CD4-positive, alpha-beta T cell treated with Interleukin-15 for 4 hours (primary cell): ENCODE data around the gene GZF1.
"Not testable (repeated sequence)": the region's sequence is repeated elsewhere in the genome, so short reads cannot be mapped to it uniquely, and the experiment has no call there.

Experiments used
- DNase-seq: peaks from one replicate; pipeline ENCODE4 v3.0.0-alpha.2; 2020; ENCODE audit warnings: low spot score

The GZF1 gene

GRCh38 chr20:23346002-23346401 is 16.0 kb upstream of the GZF1 start:
- DNase-seq, result no peak

- no peak for DNase-seq
These were observed 14.2 kb upstream of the GZF1 start for GRCh38 chr20:23347791-23348190.

GRCh38 chr20:23348510-23348909 is 13.5 kb upstream of the GZF1 start:
- not testable (repeated sequence) for DNase-seq

GRCh38 chr20:23349338-23350195 is 12.4 kb upstream of the GZF1 start:
- DNase-seq, result peak; percentile 74

GRCh38 chr20:23350196-23350903 is 11.6 kb upstream of the GZF1 start, which contains the start of gene NXT1:
Gene NXT1 (plus strand): TSS chr20:23350791. CDS start chr20:23354042, 3,251 bp downstream.
- DNase-seq, result peak; percentile 98

- peak; percentile 57 for DNase-seq
These were observed 10.8 kb upstream of the GZF1 start for GRCh38 chr20:23350904-23351838.

GRCh38 chr20:23356203-23356602 is 5.8 kb upstream of the GZF1 start:
- DNase-seq, result no peak

- peak; percentile 100 for DNase-seq
These were observed 4.0 kb upstream of the GZF1 start for GRCh38 chr20:23357767-23358562.

GRCh38 chr20:23358563-23358906 is 3.4 kb upstream of the GZF1 start:
- DNase-seq, result no peak

GRCh38 chr20:23358923-23359593 is 2.9 kb upstream of the GZF1 start:
- DNase-seq, result no peak

- no peak for DNase-seq
These were observed 1.5 kb upstream of the GZF1 start for GRCh38 chr20:23360531-23360930.

- peak; percentile 7 for DNase-seq
These were observed 885 bp upstream of the GZF1 start for GRCh38 chr20:23361119-23361475.

GRCh38 chr20:23362392-23363256 is 642 bp downstream of the GZF1 start:
- peak; percentile 25 for DNase-seq

- DNase-seq, result no peak
These were observed 1.3 kb downstream of the GZF1 start for GRCh38 chr20:23363257-23363649.

GRCh38 chr20:23365390-23366165 is 3.6 kb downstream of the GZF1 start:
- no peak for DNase-seq

GRCh38 chr20:23366384-23366783 is 4.4 kb downstream of the GZF1 start:
- peak; percentile 39 for DNase-seq

GRCh38 chr20:23367770-23368169 is 5.8 kb downstream of the GZF1 start:
- DNase-seq, result peak; percentile 9

GRCh38 chr20:23368316-23369071 is 6.5 kb downstream of the GZF1 start:
- DNase-seq, result no peak
